ENCODE results near the gene SSTR4.
"Not testable (repeated sequence)": the region's sequence is repeated elsewhere in the genome, so short reads cannot be mapped to it uniquely, and the experiment has no call there.

Gene SSTR4

GRCh38 chr20:23034721-23035671 is at the start of gene SSTR4:
TSS of gene SSTR4 (plus strand) at chr20:23035312. CDS start at chr20:23035484, 172 bp downstream.
- no peak within 1 kb of the TSS for H3K27ac Mint-ChIP-seq
- H3K36me3 Mint-ChIP-seq, result no peaks in the 10 kb centered on the region
- peaks cover 26% of the 10 kb centered on the region for H3K27me3 Mint-ChIP-seq
- no peaks in the 10 kb centered on the region for H3K9me3 Mint-ChIP-seq
- no peak for ATAC-seq
- H3K4me1 Mint-ChIP-seq, result no peaks in the 10 kb centered on the region
- H3K4me3 Mint-ChIP-seq, result no peak within 1 kb of the TSS

GRCh38 chr20:22986601-22987000 is 48.5 kb upstream of the SSTR4 start:
- H3K36me3 Mint-ChIP-seq, result no peaks in the 10 kb centered on the region
- H3K9me3 Mint-ChIP-seq, result peaks cover 8% of the 10 kb centered on the region
- H3K4me3 Mint-ChIP-seq, result no peak overlapping the region
- H3K4me1 Mint-ChIP-seq, result no peaks in the 10 kb centered on the region
- H3K27me3 Mint-ChIP-seq, result no peaks in the 10 kb centered on the region
- ATAC-seq, result no peak
- no peak overlapping the region for H3K27ac Mint-ChIP-seq

- not testable (repeated sequence) for H3K9me3 Mint-ChIP-seq, H3K27me3 Mint-ChIP-seq, H3K36me3 Mint-ChIP-seq, H3K4me3 Mint-ChIP-seq, ATAC-seq, H3K4me1 Mint-ChIP-seq, H3K27ac Mint-ChIP-seq
These were observed 43.7 kb upstream of the SSTR4 start for GRCh38 chr20:22991424-22991823.

- peaks cover 3% of the 10 kb centered on the region for H3K9me3 Mint-ChIP-seq
- no peaks in the 10 kb centered on the region for H3K4me1 Mint-ChIP-seq
- no peak overlapping the region for H3K27ac Mint-ChIP-seq
- H3K27me3 Mint-ChIP-seq, result no peaks in the 10 kb centered on the region
- ATAC-seq, result no peak
- no peaks in the 10 kb centered on the region for H3K36me3 Mint-ChIP-seq
- H3K4me3 Mint-ChIP-seq, result no peak overlapping the region
These were observed 41.3 kb upstream of the SSTR4 start for GRCh38 chr20:22993823-22994222.

- Mint-ChIP-seq H3K9me3 (peaks cover 3% of the 10 kb centered on the region), H3K36me3 (no peaks in the 10 kb centered on the region), H3K27me3 (no peaks in the 10 kb centered on the region), H3K4me3 (no peak overlapping the region), H3K4me1 (no peaks in the 10 kb centered on the region), H3K27ac (no peak overlapping the region)
- no peak for ATAC-seq
These were observed 39.2 kb upstream of the SSTR4 start for GRCh38 chr20:22995923-22996322.

- no peak for ATAC-seq
- H3K27ac Mint-ChIP-seq, result no peak overlapping the region
- H3K9me3 Mint-ChIP-seq, result no peaks in the 10 kb centered on the region
- H3K36me3 Mint-ChIP-seq, result no peaks in the 10 kb centered on the region
- H3K4me1 Mint-ChIP-seq, result no peaks in the 10 kb centered on the region
- H3K27me3 Mint-ChIP-seq, result no peaks in the 10 kb centered on the region
- H3K4me3 Mint-ChIP-seq, result no peak overlapping the region
These were observed 36.6 kb upstream of the SSTR4 start for GRCh38 chr20:22998476-22998875.

- Mint-ChIP-seq H3K27me3 (no peaks in the 10 kb centered on the region), H3K4me3 (no peak overlapping the region), H3K9me3 (no peaks in the 10 kb centered on the region), H3K36me3 (no peaks in the 10 kb centered on the region), H3K4me1 (no peaks in the 10 kb centered on the region), H3K27ac (no peak overlapping the region)
- no peak for ATAC-seq
These were observed 35.4 kb upstream of the SSTR4 start for GRCh38 chr20:22999756-23000155.

GRCh38 chr20:23000232-23000947 is 34.7 kb upstream of the SSTR4 start:
- Mint-ChIP-seq H3K27ac (no peak overlapping the region), H3K27me3 (no peaks in the 10 kb centered on the region), H3K9me3 (no peaks in the 10 kb centered on the region), H3K4me1 (no peaks in the 10 kb centered on the region), H3K4me3 (no peak overlapping the region), H3K36me3 (no peaks in the 10 kb centered on the region)
- ATAC-seq, result no peak

GRCh38 chr20:23002276-23002675 is 32.8 kb upstream of the SSTR4 start:
- H3K9me3 Mint-ChIP-seq, result no peaks in the 10 kb centered on the region
- no peak overlapping the region for H3K4me3 Mint-ChIP-seq
- no peak overlapping the region for H3K27ac Mint-ChIP-seq
- no peaks in the 10 kb centered on the region for H3K4me1 Mint-ChIP-seq
- no peak for ATAC-seq
- H3K27me3 Mint-ChIP-seq, result no peaks in the 10 kb centered on the region
- no peaks in the 10 kb centered on the region for H3K36me3 Mint-ChIP-seq

GRCh38 chr20:23003077-23003635 is 32.0 kb upstream of the SSTR4 start:
- Mint-ChIP-seq H3K36me3 (no peaks in the 10 kb centered on the region), H3K4me1 (no peaks in the 10 kb centered on the region), H3K4me3 (no peak overlapping the region), H3K27me3 (no peaks in the 10 kb centered on the region), H3K27ac (no peak overlapping the region), H3K9me3 (no peaks in the 10 kb centered on the region)
- ATAC-seq, result no peak

- Mint-ChIP-seq H3K36me3 (no peaks in the 10 kb centered on the region), H3K9me3 (no peaks in the 10 kb centered on the region), H3K4me3 (no peak overlapping the region), H3K27ac (no peak overlapping the region), H3K27me3 (no peaks in the 10 kb centered on the region), H3K4me1 (no peaks in the 10 kb centered on the region)
- ATAC-seq, result no peak
These were observed 31.1 kb upstream of the SSTR4 start for GRCh38 chr20:23003881-23004460.

- H3K9me3 Mint-ChIP-seq, result no peaks in the 10 kb centered on the region
- H3K36me3 Mint-ChIP-seq, result no peaks in the 10 kb centered on the region
- H3K4me1 Mint-ChIP-seq, result no peaks in the 10 kb centered on the region
- no peaks in the 10 kb centered on the region for H3K27me3 Mint-ChIP-seq
- H3K4me3 Mint-ChIP-seq, result no peak overlapping the region
- no peak overlapping the region for H3K27ac Mint-ChIP-seq
- no peak for ATAC-seq
These were observed 29.3 kb upstream of the SSTR4 start for GRCh38 chr20:23005776-23006175.

GRCh38 chr20:23007462-23007861 is 27.6 kb upstream of the SSTR4 start:
- no peaks in the 10 kb centered on the region for H3K27me3 Mint-ChIP-seq

GRCh38 chr20:23007886-23008655 is 27.0 kb upstream of the SSTR4 start:
- no peaks in the 10 kb centered on the region for H3K4me1 Mint-ChIP-seq
- no peak for ATAC-seq
- H3K4me3 Mint-ChIP-seq, result no peak overlapping the region
- no peaks in the 10 kb centered on the region for H3K27me3 Mint-ChIP-seq
- H3K9me3 Mint-ChIP-seq, result no peaks in the 10 kb centered on the region
- no peaks in the 10 kb centered on the region for H3K36me3 Mint-ChIP-seq
- H3K27ac Mint-ChIP-seq, result no peak overlapping the region

More at GRCh38 chr20:23007462-23007861, 27.6 kb upstream of the SSTR4 start:
- Mint-ChIP-seq H3K4me1 (no peaks in the 10 kb centered on the region), H3K4me3 (no peak overlapping the region), H3K36me3 (no peaks in the 10 kb centered on the region), H3K9me3 (no peaks in the 10 kb centered on the region), H3K27ac (no peak overlapping the region)
- ATAC-seq, result no peak

GRCh38 chr20:23008667-23009066 is 26.4 kb upstream of the SSTR4 start:
- H3K4me1 Mint-ChIP-seq, result no peaks in the 10 kb centered on the region
- no peaks in the 10 kb centered on the region for H3K9me3 Mint-ChIP-seq
- no peak overlapping the region for H3K4me3 Mint-ChIP-seq
- no peaks in the 10 kb centered on the region for H3K27me3 Mint-ChIP-seq
- ATAC-seq, result no peak
- no peak overlapping the region for H3K27ac Mint-ChIP-seq
- H3K36me3 Mint-ChIP-seq, result no peaks in the 10 kb centered on the region
